NCI-H524 treated with DMSO at 0.1 percent for 48 hours (cell line): ENCODE results near the gene LRRC41.
"Not testable (repeated sequence)": the region's sequence is repeated elsewhere in the genome, so short reads cannot be mapped to it uniquely, and the experiment has no call there.

Experiments used
- DNase-seq: peaks from one replicate; lab custom pipeline; 2025; lab: John Stamatoyannopoulos, UW

Gene LRRC41

GRCh38 chr1:46244656-46245371 lies 58.6 kb downstream of the LRRC41 start:
- no peak for DNase-seq

- not testable (repeated sequence) for DNase-seq
These were observed 59.6 kb downstream of the LRRC41 start for GRCh38 chr1:46243831-46244230.

- DNase-seq: no peak
These were observed 60.5 kb downstream of the LRRC41 start for GRCh38 chr1:46242918-46243317.

GRCh38 chr1:46241733-46242132 lies 61.7 kb downstream of the LRRC41 start:
- DNase-seq: not testable (repeated sequence)

- not testable (repeated sequence) for DNase-seq
These were observed 64.6 kb downstream of the LRRC41 start for GRCh38 chr1:46238865-46239264.

GRCh38 chr1:46236882-46237281 lies 66.5 kb downstream of the LRRC41 start:
- no peak for DNase-seq

- DNase-seq: not testable (repeated sequence)
These were observed 72.2 kb downstream of the LRRC41 start for GRCh38 chr1:46231231-46231630.
